Pancreas (tissue), 10 donors: ENCODE measurements around the gene CCDC82. TPM values are rescaled to one million over a fixed set of nuclear protein-coding genes. Genes with fewer than 3 reads are reported as not detected.

Experiments used
- ATAC-seq, 4 donors: fragments of 200-7000 bp; cut with Tn5 transposase; one replicate each; pipeline versions ENCODE4 v1.8.0 to v1.9.1; 2020; ENCODE audit warnings: mild to moderate bottlenecking in 4 of 4, moderate library complexity in 4 of 4
- DNase-seq, 6 donors: peaks; one replicate each; pipeline ENCODE4 v3.0.0-alpha.2; 2020
- FAIRE-seq: peaks from 2 replicates; lab custom pipeline; 2012; peaks lifted over from hg19 to GRCh38; lab: Jason Lieb, UNC
- H3K27ac ChIP-seq, 4 donors: fragments of 200-600 bp; sonication (generic); 1 replicate in 3 of 4; 2 replicates in 1 of 4; pipeline versions ENCODE4 v1.5.0 to v1.8.0; 2020
- H3K27me3 ChIP-seq, 4 donors: fragments of 200-600 bp; one replicate each; pipeline ENCODE4 v1.8.0; 2021
- H3K36me3 ChIP-seq, 3 donors: fragments of 200-600 bp; sonication (generic) in 1 of 3; one replicate each; pipeline versions ENCODE4 v1.5.0 to v1.8.0; 2020 to 2021
- H3K4me1 ChIP-seq, 3 donors: fragments of 200-600 bp; one replicate each; pipeline ENCODE4 v1.8.0; 2021
- H3K4me3 ChIP-seq, 4 donors: fragments of 200-600 bp; sonication (generic) in 2 of 4; one replicate each; pipeline versions ENCODE4 v1.5.0 to v1.8.0; 2020 to 2021
- H3K9me3 ChIP-seq, 4 donors: fragments of 200-600 bp; one replicate each; pipeline ENCODE4 v1.8.0; 2021
- CTCF ChIP-seq, 4 donors: fragments of 200-600 bp; sonication (generic) in 3 of 4; IDR thresholded peaks; one replicate each; pipeline versions ENCODE4 v1.5.0 to v1.8.0; 2021; ENCODE audit warnings: antibody characterized with exemption in 4 of 4
- WGBS, 2 donors: extraction: QIAGEN DNeasy Blood & Tissue Kit; methylation state at CpG; one replicate each; pipeline ENCODE4 v1.1.7; 2013; 5-methylcytosine and 5-hydroxymethylcytosine counted together
- intact Hi-C, 3 donors: fragments of 100-400 bp; cut with DNase I; formaldehyde crosslinking; loops; one replicate each; pipeline versions ENCODE4 v1.11.1 to v1.14.2; 2022
- polyA plus RNA-seq, 2 donors: library from polyadenylated mRNA; stranded (reverse); fragments of 200-250 nt; gene quantifications; one replicate each; pipeline ENCODE4 v1.2.3, GENCODE V29; 2013
- total RNA-seq, 6 donors: library from RNA; stranded (reverse); fragmentation: NEBNext Ultra II Directional in 4 of 6; extraction: Animal tissue kit (Norgen Biotek cat#: 25700) in 4 of 6; gene quantifications; one replicate each; pipeline versions ENCODE4 v1.2.1 to v1.2.4, GENCODE V29; 2021 to 2023
- donor health status: healthy with polysubstance abuse.
- donor health status: DM: no; HTN: no; CAD: no; lungs with moderate emphysema.
- donor health status: DM: no; HTN: no; CAD: no.
- donor health status: control.
- donor health status: control.
- donor health status: Bipolar disorder and iron deficiency.
- donor health status: DM: yes; HTN: yes; CAD: no.
- donor health status: DM: no; HTN: no; CAD: no.
- donor health status: DM: no; HTN: no; CAD: no.
- donor health status: DM: yes; HTN: yes; CAD: no.

Gene CCDC82
- total and polyA plus RNA-seq, 8 donors: 5.5 to 18.2 (median 10.3) TPM

GRCh38 chr11:96394773-96395172, 5.1 kb upstream of the CCDC82 start:
- no peak for TF ChIP-seq CTCF (IDR thresholded peaks at IDR 0.05)
- ATAC-seq (no peak), FAIRE-seq (no peak), DNase-seq (no peak)
- no peaks in the 10 kb centered on the region for H3K27me3 ChIP-seq
- H3K4me1 ChIP-seq: peaks cover 0 to 3% (median 0%) of the 10 kb centered on the region in 3 donors
- no peaks in the 10 kb centered on the region for H3K36me3 ChIP-seq
- intact Hi-C loops: no loop called here
- no peaks in the 10 kb centered on the region for H3K9me3 ChIP-seq
- no peak overlapping the region for H3K27ac ChIP-seq
- no peak overlapping the region for H3K4me3 ChIP-seq

- FAIRE-seq (no peak), DNase-seq (no peak), ATAC-seq (no peak)
- peak in 3 of 4 donors; percentile 43 to 63 (median 54) for TF ChIP-seq CTCF (IDR thresholded peaks at IDR 0.05)
- no peaks in the 10 kb centered on the region for H3K36me3 ChIP-seq
- intact Hi-C loops: no loop called here
- no peak overlapping the region for H3K27ac ChIP-seq
- H3K4me3 ChIP-seq: no peak overlapping the region
- no peaks in the 10 kb centered on the region for H3K27me3 ChIP-seq
- peaks cover 0 to 3% (median 1%) of the 10 kb centered on the region in 3 donors for H3K4me1 ChIP-seq
- WGBS, 2 donors: 9 to 10% methylated on average over 1 of the region's 1 CpG
- H3K9me3 ChIP-seq: no peaks in the 10 kb centered on the region
Measured at GRCh38 chr11:96393753-96394348, 4.1 kb upstream of the CCDC82 start.

GRCh38 chr11:96391698-96392307, 2.1 kb upstream of the CCDC82 start:
- intact Hi-C loops: no loop called here
- H3K9me3 ChIP-seq: no peaks in the 10 kb centered on the region
- FAIRE-seq: no peak
- no peak for DNase-seq
- TF ChIP-seq CTCF (IDR thresholded peaks at IDR 0.05): no peak
- 57 to 58% methylated on average over 3 of the region's 3 CpGs for WGBS, 2 donors
- H3K4me1 ChIP-seq: peaks cover 7 to 21% (median 18%) of the 10 kb centered on the region in 3 donors
- H3K36me3 ChIP-seq: no peaks in the 10 kb centered on the region
- H3K4me3 ChIP-seq: no peak overlapping the region
- H3K27me3 ChIP-seq: no peaks in the 10 kb centered on the region
- ATAC-seq: no peak
- H3K27ac ChIP-seq: no peak overlapping the region

GRCh38 chr11:96390488-96390792, 728 bp upstream of the CCDC82 start:
- no peaks in the 10 kb centered on the region for H3K9me3 ChIP-seq
- H3K36me3 ChIP-seq: no peaks in the 10 kb centered on the region
- peak in 3 of 4 donors; percentile 1 to 19 (median 2) for ATAC-seq
- peak overlapping the region; percentile 74 to 86 (median 79) for H3K27ac ChIP-seq
- H3K4me1 ChIP-seq: peaks cover 10 to 21% (median 21%) of the 10 kb centered on the region in 3 donors
- H3K27me3 ChIP-seq: no peaks in the 10 kb centered on the region
- TF ChIP-seq CTCF (IDR thresholded peaks at IDR 0.05): no peak
- no peak for FAIRE-seq
- no peak for DNase-seq
- peak overlapping the region; percentile 54 to 86 (median 72) for H3K4me3 ChIP-seq
- intact Hi-C loops: no loop called here
- 8 to 14% methylated on average over 6 of the region's 6 CpGs for WGBS, 2 donors
